B cell (primary cell): ENCODE data around the gene NLRC5. TPM values are rescaled to one million over a fixed set of nuclear protein-coding genes. Genes with fewer than 3 reads are reported as not detected.

Experiments used
- ATAC-seq: fragments of 200-7000 bp; cut with Tn5 transposase; one replicate; pipeline ENCODE4 v1.10.0; 2021; ENCODE audit warnings: low read depth, mild to moderate bottlenecking, moderate number of reproducible peaks, moderate library complexity
- CTCF ChIA-PET: fragments of 350-600 bp; sonication (Branson Sonifier 250); formaldehyde crosslinking; loops from one replicate; lab custom pipeline; 2021; ENCODE audit warnings: antibody characterized with exemption, inconsistent platforms; lab: Charles Lee
- POLR2A ChIA-PET: fragments of 350-600 bp; sonication (Branson Sonifier 250); formaldehyde crosslinking; loops from one replicate; lab custom pipeline; 2021; ENCODE audit warnings: antibody characterized with exemption; lab: Charles Lee
- DNase-seq: peaks from one replicate; pipeline ENCODE4 v3.0.0; 2013
- H2AFZ ChIP-seq: 2 replicates; pipeline ENCODE4 v1.6.1; 2012; ENCODE audit warnings: mild to moderate bottlenecking, low read depth, low read length; ENCODE audit not compliant: insufficient read depth, poor library complexity, severe bottlenecking
- H3K27ac ChIP-seq, 2 donors: 1 replicate in 1 of 2; 2 replicates in 1 of 2; pipeline ENCODE4 v1.5.1; 2012 to 2013; ENCODE audit warnings: low read length in 2 of 2, mild to moderate bottlenecking in 2 of 2, moderate library complexity in 1 of 2
- H3K27me3 ChIP-seq, 4 experiments: fragments of 200-600 bp in 1 of 4; sonication (generic) in 1 of 4; replicated peaks in 1 of 4; 1 replicate in 2 of 4; 2 replicates in 2 of 4; pipeline versions ENCODE4 v1.6.1 to v1.7.0; 2013 to 2016; ENCODE audit warnings: low read length in 3 of 4, mild to moderate bottlenecking in 2 of 4, mixed read lengths in 1 of 4, moderate library complexity in 1 of 4; ENCODE audit not compliant: insufficient read depth in 4 of 4, control insufficient read depth in 3 of 4; ENCODE audit errors: control extremely low read depth in 1 of 4
- H3K36me3 ChIP-seq, 2 experiments: replicated peaks in 1 of 2; 1 replicate in 1 of 2; 2 replicates in 1 of 2; pipeline versions ENCODE4 v1.6.1 to v1.7.1; 2013; ENCODE audit warnings: low read length in 1 of 2; ENCODE audit not compliant: insufficient read depth in 2 of 2, control insufficient read depth in 1 of 2; ENCODE audit errors: control extremely low read depth in 1 of 2, extremely low read depth in 1 of 2
- H3K4me1 ChIP-seq, 2 donors: fragments of 200-600 bp in 1 of 2; sonication (generic) in 1 of 2; 1 replicate in 1 of 2; 2 replicates in 1 of 2; pipeline versions ENCODE4 v1.5.1 to v1.6.1; 2013 to 2017; ENCODE audit warnings: low read length in 2 of 2; ENCODE audit not compliant: control insufficient read depth in 2 of 2, insufficient read depth in 2 of 2
- H3K4me2 ChIP-seq: replicated peaks from 2 replicates; pipeline ENCODE3; 2012; ENCODE audit warnings: mild to moderate bottlenecking, low read depth, low read length; ENCODE audit not compliant: poor library complexity, severe bottlenecking
- H3K4me3 ChIP-seq, 5 experiments: fragments of 200-600 bp in 1 of 5; sonication (generic) in 1 of 5; 1 replicate in 3 of 5; 2 replicates in 2 of 5; pipeline versions ENCODE4 v1.5.1 to v1.7.0; 2011 to 2016; ENCODE audit warnings: low read length in 4 of 5, mild to moderate bottlenecking in 4 of 5, low read depth in 2 of 5, control low read depth in 1 of 5, moderate library complexity in 1 of 5; ENCODE audit not compliant: insufficient read depth in 1 of 5; ENCODE audit errors: control extremely low read depth in 1 of 5, extremely low read depth in 1 of 5
- H3K79me2 ChIP-seq: fragments of 200-600 bp; sonication (generic); one replicate; pipeline ENCODE4 v1.6.0; 2016; ENCODE audit warnings: low read length; ENCODE audit not compliant: control insufficient read depth, insufficient read depth
- H3K9ac ChIP-seq: fragments of 200-600 bp; sonication (generic); 2 replicates; pipeline ENCODE4 v1.6.1; 2017; ENCODE audit warnings: mild to moderate bottlenecking, low read length, moderate library complexity
- H3K9me3 ChIP-seq, 3 donors: one replicate each; pipeline versions ENCODE4 v1.6.1 to v1.7.1; 2013; ENCODE audit warnings: low read length in 2 of 3; ENCODE audit not compliant: control insufficient read depth in 2 of 3, insufficient read depth in 1 of 3; ENCODE audit errors: control extremely low read depth in 1 of 3
- H4K20me1 ChIP-seq: 2 replicates; pipeline ENCODE4 v1.6.0; 2012; ENCODE audit warnings: mild to moderate bottlenecking, low read length; ENCODE audit not compliant: insufficient read depth, control insufficient read depth, poor library complexity, severe bottlenecking
- H3K27ac Mint-ChIP-seq: one replicate; pipeline ENCODE4 v1.8.0; 2021; ENCODE audit warnings: mixed read lengths
- H3K27me3 Mint-ChIP-seq: one replicate; pipeline ENCODE4 v1.8.0; 2021; ENCODE audit warnings: mixed read lengths
- H3K4me1 Mint-ChIP-seq: one replicate; pipeline ENCODE4 v1.8.0; 2021; ENCODE audit warnings: mixed read lengths
- H3K4me3 Mint-ChIP-seq: one replicate; pipeline ENCODE4 v1.8.0; 2021; ENCODE audit warnings: mixed read lengths
- H3K9me3 Mint-ChIP-seq: one replicate; pipeline ENCODE4 v1.8.0; 2022; ENCODE audit warnings: mixed read lengths; ENCODE audit not compliant: insufficient read depth
- CTCF ChIP-seq: fragments of 200-600 bp; IDR thresholded peaks from one replicate; pipeline ENCODE4 v1.8.0; 2022; ENCODE audit warnings: antibody characterized with exemption, mild to moderate bottlenecking
- EZH2 ChIP-seq: IDR thresholded peaks from 2 replicates; pipeline ENCODE4 v1.6.1; 2012; ENCODE audit warnings: borderline replicate concordance, low read depth, mild to moderate bottlenecking, moderate library complexity, low read length; ENCODE audit not compliant: insufficient read depth, poor library complexity, severe bottlenecking
- WGBS: methylation state at CpG from one replicate; pipeline ENCODE4 v1.1.5; 2013; ENCODE audit warnings: missing lambda C conversion rate; ENCODE audit not compliant: insufficient coverage; 5-methylcytosine and 5-hydroxymethylcytosine counted together
- intact Hi-C: fragments of 100-400 bp; cut with micrococcal nuclease; formaldehyde crosslinking; loops from one replicate; pipeline ENCODE4 v1.10.0; 2022
- polyA plus RNA-seq: library from polyadenylated mRNA; depleted of rRNA; stranded (reverse); fragments of >200 nt; gene quantifications from 2 replicates; pipeline ENCODE4 v1.2.3, GENCODE V29; 2012
- total RNA-seq, 2 donors: library from RNA; stranded (reverse); fragments of 120-200 nt in 1 of 2; gene quantifications; 1 replicate in 1 of 2; 2 replicates in 1 of 2; pipeline versions ENCODE4 v1.2.3 to v1.2.4, GENCODE V29; 2013 to 2022

The NLRC5 gene
- total and polyA plus RNA-seq, 2 donors (not counting 1 experiment from before 2014, with no cell fraction given): 349 to 510 TPM

GRCh38 chr16:57112403-57113041 lies 123.2 kb downstream of the NLRC5 start:
- Histone ChIP-seq H3K4me2 (no peak overlapping the region), H3K4me3 (no peak overlapping the region), H3K27me3 (no peaks in the 10 kb centered on the region), H3K36me3 (no peaks in the 10 kb centered on the region), H3K4me1 (no peaks in the 10 kb centered on the region), H3K79me2 (no peaks in the 10 kb centered on the region), H3K9ac (no peak overlapping the region), H3K9me3 (no peaks in the 10 kb centered on the region), H2AFZ (no peak overlapping the region), H4K20me1 (no peaks in the 10 kb centered on the region), H3K27ac (no peak overlapping the region)
- 78% methylated on average over 4 of the region's 10 CpGs for WGBS
- CTCF ChIA-PET: interaction anchor here (1.5 to 1.8 kb wide), 2 partner anchors 19 to 29 kb away, joined by 4 to 5 read pairs; partner anchors contain the start of gene CPNE2
- TF ChIP-seq EZH2: no peak
- no peak for TF ChIP-seq CTCF
- POLR2A ChIA-PET: no interaction called here
- intact Hi-C loops: no loop called here
- Mint-ChIP-seq H3K27me3 (peaks cover 3% of the 10 kb centered on the region), H3K4me1 (no peaks in the 10 kb centered on the region), H3K9me3 (no peaks in the 10 kb centered on the region), H3K4me3 (no peak overlapping the region), H3K27ac (no peak overlapping the region)
- DNase-seq: no peak
- ATAC-seq: no peak

- Histone ChIP-seq H3K36me3 (no peaks in the 10 kb centered on the region), H3K4me1 (no peaks in the 10 kb centered on the region), H3K27ac (no peak overlapping the region), H3K4me2 (no peak overlapping the region), H3K9me3 (no peaks in the 10 kb centered on the region), H3K9ac (no peak overlapping the region), H3K4me3 (no peak overlapping the region), H3K27me3 (no peaks in the 10 kb centered on the region), H3K79me2 (no peaks in the 10 kb centered on the region), H4K20me1 (no peaks in the 10 kb centered on the region), H2AFZ (no peak overlapping the region)
- TF ChIP-seq EZH2: no peak
- TF ChIP-seq CTCF: no peak
- no peak overlapping the region for H3K4me3 Mint-ChIP-seq
- H3K27ac Mint-ChIP-seq: no peak overlapping the region
- CTCF ChIA-PET: interaction anchor here (1.5 to 1.8 kb wide), 2 partner anchors 20 to 29 kb away, joined by 4 to 5 read pairs; partner anchors contain the start of gene CPNE2
- no peaks in the 10 kb centered on the region for H3K4me1 Mint-ChIP-seq
- 87% methylated on average over 14 of the region's 14 CpGs for WGBS
- H3K27me3 Mint-ChIP-seq: peaks cover 3% of the 10 kb centered on the region
- ATAC-seq (no peak), DNase-seq (no peak)
- no peaks in the 10 kb centered on the region for H3K9me3 Mint-ChIP-seq
- POLR2A ChIA-PET: no interaction called here
- intact Hi-C loops: no loop called here
Measured at GRCh38 chr16:57113042-57113453, 123.7 kb downstream of the NLRC5 start.
